Naive thymus-derived CD4-positive, alpha-beta T cell (primary cell): ENCODE measurements around the gene RNF14. TPM values are rescaled to one million over a fixed set of nuclear protein-coding genes. Genes with fewer than 3 reads are reported as not detected.

Experiments
- ATAC-seq: fragments of 150-1000 bp; cut with Tn5 transposase; 2 replicates; pipeline ENCODE4 v1.10.0; 2021; ENCODE audit warnings: mild to moderate bottlenecking, moderate library complexity
- CTCF ChIA-PET: fragments of 350-600 bp; sonication (Branson Sonifier 250); formaldehyde crosslinking; loops from one replicate; lab custom pipeline; 2021; ENCODE audit warnings: antibody characterized with exemption; lab: Charles Lee
- POLR2A ChIA-PET: fragments of 350-600 bp; sonication (Branson Sonifier 250); formaldehyde crosslinking; loops from one replicate; lab custom pipeline; 2021; ENCODE audit warnings: antibody characterized with exemption, inconsistent platforms; lab: Charles Lee
- DNase-seq, 9 donors: peaks; one replicate each; pipeline versions ENCODE4 v3.0.0 to v3.0.0-alpha.2; 2020 to 2022; ENCODE audit warnings: mixed read lengths in 1 of 9
- H3K27ac ChIP-seq: one replicate; pipeline ENCODE4 v1.7.0; 2013; ENCODE audit warnings: mild to moderate bottlenecking, low read depth, low read length, moderate library complexity
- H3K27me3 ChIP-seq, 2 donors: one replicate each; pipeline ENCODE4 v1.7.0; 2013; ENCODE audit warnings: low read length in 2 of 2, mild to moderate bottlenecking in 2 of 2, moderate library complexity in 2 of 2; ENCODE audit not compliant: control insufficient read depth in 2 of 2, insufficient read depth in 2 of 2
- H3K36me3 ChIP-seq, 3 experiments: 1 replicate in 2 of 3; 2 replicates in 1 of 3; pipeline ENCODE4 v1.7.0; 2013; ENCODE audit warnings: low read length in 3 of 3, mild to moderate bottlenecking in 3 of 3, moderate library complexity in 1 of 3; ENCODE audit not compliant: insufficient read depth in 3 of 3, control insufficient read depth in 2 of 3
- H3K4me1 ChIP-seq, 2 donors: one replicate each; pipeline ENCODE4 v1.7.0; 2013; ENCODE audit warnings: low read length in 2 of 2, mild to moderate bottlenecking in 2 of 2, moderate library complexity in 1 of 2; ENCODE audit not compliant: control insufficient read depth in 2 of 2, insufficient read depth in 2 of 2
- H3K4me3 ChIP-seq: 2 replicates; pipeline ENCODE4 v1.7.0; 2013; ENCODE audit warnings: mild to moderate bottlenecking, low read length
- H3K9me3 ChIP-seq, 3 experiments: 1 replicate in 2 of 3; 2 replicates in 1 of 3; pipeline ENCODE4 v1.7.0; 2013; ENCODE audit warnings: low read length in 3 of 3; ENCODE audit not compliant: control insufficient read depth in 2 of 3
- H3K27ac Mint-ChIP-seq, 9 donors: one replicate each; pipeline ENCODE4 v1.8.0; 2020 to 2022; ENCODE audit warnings: mixed read lengths in 9 of 9, mild to moderate bottlenecking in 8 of 9, moderate library complexity in 5 of 9, inconsistent platforms in 2 of 9
- H3K27me3 Mint-ChIP-seq, 5 donors: one replicate each; pipeline ENCODE4 v1.8.0; 2021 to 2022; ENCODE audit warnings: mixed read lengths in 5 of 5, mild to moderate bottlenecking in 1 of 5
- H3K36me3 Mint-ChIP-seq, 5 donors: one replicate each; pipeline ENCODE4 v1.8.0; 2020 to 2022; ENCODE audit warnings: mixed read lengths in 5 of 5, mild to moderate bottlenecking in 3 of 5, inconsistent platforms in 1 of 5
- H3K4me1 Mint-ChIP-seq, 7 donors: one replicate each; pipeline ENCODE4 v1.8.0; 2020 to 2022; ENCODE audit warnings: mixed read lengths in 7 of 7, mild to moderate bottlenecking in 3 of 7, inconsistent platforms in 1 of 7
- H3K4me3 Mint-ChIP-seq, 10 donors: one replicate each; pipeline ENCODE4 v1.8.0; 2020 to 2022; ENCODE audit warnings: mild to moderate bottlenecking in 10 of 10, mixed read lengths in 10 of 10, moderate library complexity in 6 of 10, inconsistent platforms in 2 of 10
- H3K9me3 Mint-ChIP-seq, 11 donors: one replicate each; pipeline ENCODE4 v1.8.0; 2020 to 2022; ENCODE audit warnings: mixed read lengths in 11 of 11, mild to moderate bottlenecking in 4 of 11, inconsistent platforms in 1 of 11, moderate library complexity in 1 of 11
- intact Hi-C, 2 donors: fragments of 100-400 bp; cut with micrococcal nuclease; formaldehyde crosslinking; loops; one replicate each; pipeline ENCODE4 v1.15.1; 2023
- polyA plus RNA-seq, 2 donors: library from polyadenylated mRNA; unstranded; fragments of 300-500 nt; fragmentation: Illumina TruSeq; gene quantifications; one replicate each; pipeline ENCODE4 v1.2.3, GENCODE V29; 2021
- total RNA-seq, 6 experiments: library from RNA in 5 of 6; stranded (reverse) in 5 of 6; gene quantifications; 1 replicate in 5 of 6; 2 replicates in 1 of 6; pipeline ENCODE4 v1.2.3 and lab custom pipeline; 2021 to 2026

RNF14 gene
- total and polyA plus RNA-seq, 7 experiments from 2014 or later: 14.7 to 40.2 (median 31.4) TPM

- no peaks in the 10 kb centered on the region for H3K27me3 Mint-ChIP-seq
- H3K36me3 Mint-ChIP-seq: peaks cover 0 to 4% (median 0%) of the 10 kb centered on the region in 5 donors
- ChIA-PET CTCF (interaction anchor here (0.6 to 1.8 kb wide), 4 partner anchors 17 to 475 kb away, joined by 3 to 5 read pairs (median 3); no protein-coding TSS in a partner anchor), POLR2A (interaction anchor here (1.1 kb wide), 1 partner anchor 17 kb away, joined by 4 read pairs; no protein-coding TSS in a partner anchor)
- intact Hi-C loops: no loop called here
- no peaks in the 10 kb centered on the region for H3K27me3 ChIP-seq
- no peak overlapping the region for H3K4me3 Mint-ChIP-seq
- H3K9me3 ChIP-seq: no peaks in the 10 kb centered on the region
- H3K27ac ChIP-seq: no peak overlapping the region
- H3K9me3 Mint-ChIP-seq: no peaks in the 10 kb centered on the region
- H3K4me3 ChIP-seq: no peak overlapping the region
- peaks cover 0 to 21% (median 4%) of the 10 kb centered on the region in 7 donors for H3K4me1 Mint-ChIP-seq
- ATAC-seq (no peak), DNase-seq (no peak)
- peaks cover 0 to 7% (median 0%) of the 10 kb centered on the region in 3 experiments for H3K36me3 ChIP-seq
- no peaks in the 10 kb centered on the region for H3K4me1 ChIP-seq
- peak overlapping the region in 2 of 9 donors; percentile 29 to 47 for H3K27ac Mint-ChIP-seq
Observed at GRCh38 chr5:141944076-141944475, 24.8 kb upstream of the RNF14 start.

- H3K4me1 ChIP-seq: no peaks in the 10 kb centered on the region
- no peak overlapping the region for H3K27ac ChIP-seq
- Mint-ChIP-seq H3K9me3 (no peaks in the 10 kb centered on the region), H3K36me3 (peaks cover 0 to 1% (median 0%) of the 10 kb centered on the region in 5 donors), H3K4me3 (no peak overlapping the region), H3K27ac (peak overlapping the region in 1 of 9 donors; percentile 24), H3K27me3 (no peaks in the 10 kb centered on the region), H3K4me1 (peaks cover 0 to 21% (median 4%) of the 10 kb centered on the region in 7 donors)
- no peaks in the 10 kb centered on the region for H3K9me3 ChIP-seq
- intact Hi-C loops: no loop called here
- peaks cover 0 to 4% (median 0%) of the 10 kb centered on the region in 3 experiments for H3K36me3 ChIP-seq
- no peak overlapping the region for H3K4me3 ChIP-seq
- H3K27me3 ChIP-seq: no peaks in the 10 kb centered on the region
- CTCF ChIA-PET: interaction anchor here (0.7 to 1.0 kb wide), 2 partner anchors 15 kb away, joined by 3 read pairs; no protein-coding TSS in a partner anchor
- ATAC-seq: peak; percentile 49
- POLR2A ChIA-PET: interaction anchor here (1.3 kb wide), 1 partner anchor 23 kb away, joined by 3 read pairs; no protein-coding TSS in a partner anchor
- no peak for DNase-seq
Observed at GRCh38 chr5:141945511-141946051, 23.3 kb upstream of the RNF14 start.

GRCh38 chr5:141947316-141947715 is 21.6 kb upstream of the RNF14 start:
- no peaks in the 10 kb centered on the region for H3K9me3 ChIP-seq
- CTCF ChIA-PET: interaction anchor here (0.5 to 2.5 kb wide), 2 partner anchors 13 to 60 kb away, joined by 3 to 15 read pairs; no protein-coding TSS in a partner anchor
- no peaks in the 10 kb centered on the region for H3K36me3 Mint-ChIP-seq
- H3K9me3 Mint-ChIP-seq: no peaks in the 10 kb centered on the region
- H3K36me3 ChIP-seq: no peaks in the 10 kb centered on the region
- POLR2A ChIA-PET: interaction anchor here (0.6 kb wide), 1 partner anchor 23 kb away, joined by 3 read pairs; no protein-coding TSS in a partner anchor
- H3K27ac Mint-ChIP-seq: peak overlapping the region in 2 of 9 donors; percentile 46 to 60
- intact Hi-C loops: no loop called here
- peaks cover 6 to 22% (median 13%) of the 10 kb centered on the region in 7 donors for H3K4me1 Mint-ChIP-seq
- ATAC-seq (no peak), DNase-seq (no peak)
- no peak overlapping the region for H3K27ac ChIP-seq
- no peak overlapping the region for H3K4me3 Mint-ChIP-seq
- no peaks in the 10 kb centered on the region for H3K27me3 ChIP-seq
- H3K27me3 Mint-ChIP-seq: no peaks in the 10 kb centered on the region
- no peak overlapping the region for H3K4me3 ChIP-seq
- peaks cover 0 to 8% of the 10 kb centered on the region in 2 donors for H3K4me1 ChIP-seq

- ATAC-seq (no peak), DNase-seq (no peak)
- intact Hi-C loops: no loop called here
- Mint-ChIP-seq H3K27me3 (no peaks in the 10 kb centered on the region), H3K36me3 (no peaks in the 10 kb centered on the region), H3K4me1 (peaks cover 7 to 19% (median 14%) of the 10 kb centered on the region in 7 donors), H3K4me3 (no peak overlapping the region), H3K9me3 (no peaks in the 10 kb centered on the region), H3K27ac (no peak overlapping the region)
- ChIA-PET CTCF (interaction anchor here (2.5 kb wide), 1 partner anchor 12 kb away, joined by 15 read pairs; no protein-coding TSS in a partner anchor), POLR2A (interaction anchor here (0.6 kb wide), 1 partner anchor 69 kb away, joined by 3 read pairs; no protein-coding TSS in a partner anchor)
- H3K9me3 ChIP-seq: no peaks in the 10 kb centered on the region
- H3K27me3 ChIP-seq: no peaks in the 10 kb centered on the region
- H3K36me3 ChIP-seq: no peaks in the 10 kb centered on the region
- H3K27ac ChIP-seq: no peak overlapping the region
- no peak overlapping the region for H3K4me3 ChIP-seq
- H3K4me1 ChIP-seq: peaks cover 0 to 10% of the 10 kb centered on the region in 2 donors
Observed at GRCh38 chr5:141948812-141949211, 20.1 kb upstream of the RNF14 start.

- CTCF ChIA-PET: interaction anchor here (2.5 kb wide), 1 partner anchor 11 kb away, joined by 15 read pairs; no protein-coding TSS in a partner anchor
- no peak overlapping the region for H3K27ac ChIP-seq
- H3K27me3 ChIP-seq: no peaks in the 10 kb centered on the region
- peak overlapping the region in 1 of 9 donors; percentile 36 for H3K27ac Mint-ChIP-seq
- H3K4me3 ChIP-seq: no peak overlapping the region
- peaks cover 0 to 10% of the 10 kb centered on the region in 2 donors for H3K4me1 ChIP-seq
- DNase-seq (no peak), ATAC-seq (no peak)
- POLR2A ChIA-PET: interaction anchor here (0.6 kb wide), 1 partner anchor 69 kb away, joined by 3 read pairs; no protein-coding TSS in a partner anchor
- H3K36me3 ChIP-seq: no peaks in the 10 kb centered on the region
- peaks cover 9 to 23% (median 16%) of the 10 kb centered on the region in 7 donors for H3K4me1 Mint-ChIP-seq
- intact Hi-C loops: no loop called here
- no peaks in the 10 kb centered on the region for H3K9me3 ChIP-seq
- peaks cover 0 to 5% (median 0%) of the 10 kb centered on the region in 5 donors for H3K36me3 Mint-ChIP-seq
- no peaks in the 10 kb centered on the region for H3K9me3 Mint-ChIP-seq
- H3K4me3 Mint-ChIP-seq: no peak overlapping the region
- no peaks in the 10 kb centered on the region for H3K27me3 Mint-ChIP-seq
Observed at GRCh38 chr5:141949511-141949910, 19.4 kb upstream of the RNF14 start.

GRCh38 chr5:141950207-141951005 is 18.5 kb upstream of the RNF14 start:
- Histone ChIP-seq H3K36me3 (no peaks in the 10 kb centered on the region), H3K4me1 (peaks cover 0 to 10% of the 10 kb centered on the region in 2 donors), H3K4me3 (no peak overlapping the region), H3K9me3 (no peaks in the 10 kb centered on the region), H3K27me3 (no peaks in the 10 kb centered on the region), H3K27ac (no peak overlapping the region)
- DNase-seq (no peak), ATAC-seq (no peak)
- H3K27ac Mint-ChIP-seq: peak overlapping the region in 1 of 9 donors; percentile 36
- H3K4me1 Mint-ChIP-seq: peaks cover 9 to 25% (median 15%) of the 10 kb centered on the region in 7 donors
- intact Hi-C loops: no loop called here
- ChIA-PET CTCF (interaction anchor here (0.9 kb wide), 1 partner anchor 198 kb away, joined by 3 read pairs; no protein-coding TSS in a partner anchor), POLR2A (interaction anchor here (1.1 kb wide), 1 partner anchor 9 kb away, joined by 3 read pairs; no protein-coding TSS in a partner anchor)
- H3K4me3 Mint-ChIP-seq: no peak overlapping the region
- no peaks in the 10 kb centered on the region for H3K9me3 Mint-ChIP-seq
- peaks cover 0 to 6% (median 0%) of the 10 kb centered on the region in 5 donors for H3K36me3 Mint-ChIP-seq
- no peaks in the 10 kb centered on the region for H3K27me3 Mint-ChIP-seq
